SU-DHL-6 (cell line): ENCODE results near the gene MBD4.

Experiments
- H2AFZ ChIP-seq: fragments of 200-600 bp; sonication (generic); 2 replicates; pipeline ENCODE4 v1.6.1; 2014; ENCODE audit warnings: low read depth, mild to moderate bottlenecking, moderate library complexity, mixed read lengths, antibody characterized with exemption, low read length; ENCODE audit not compliant: severe bottlenecking
- H3F3A ChIP-seq: fragments of 200-600 bp; shearing (Covaris generic); 2 replicates; pipeline ENCODE4 v1.6.0; 2016; ENCODE audit warnings: antibody characterized with exemption, mild to moderate bottlenecking; ENCODE audit not compliant: insufficient read depth
- H3K27ac ChIP-seq: fragments of 200-600 bp; sonication (generic); 2 replicates; pipeline ENCODE4 v1.5.1; 2016; ENCODE audit warnings: low read depth, mild to moderate bottlenecking, low read length, moderate library complexity, mixed read lengths
- H3K27me3 ChIP-seq: fragments of 200-600 bp; sonication (generic), shearing (Covaris generic); 2 replicates; pipeline ENCODE4 v1.6.0; 2014; ENCODE audit warnings: mild to moderate bottlenecking, low read length
- H3K36me3 ChIP-seq: fragments of 200-600 bp; sonication (generic); 2 replicates; pipeline ENCODE4 v1.6.1; 2014; ENCODE audit warnings: mild to moderate bottlenecking, low read length, mixed read lengths
- H3K4me2 ChIP-seq: fragments of 300-600, 200-600 bp; shearing (Covaris generic), sonication (generic); 2 replicates; pipeline ENCODE4 v1.6.0; 2014; ENCODE audit warnings: low read length, low read depth, mild to moderate bottlenecking; ENCODE audit not compliant: poor library complexity, severe bottlenecking
- H3K4me3 ChIP-seq: fragments of 200-600 bp; sonication (generic); 2 replicates; pipeline ENCODE4 v1.5.1; 2014; ENCODE audit warnings: antibody characterized with exemption, low read length, mild to moderate bottlenecking, mixed read lengths; ENCODE audit not compliant: insufficient read depth, poor library complexity, severe bottlenecking
- H3K79me2 ChIP-seq: fragments of 200-600 bp; sonication (generic); 2 replicates; pipeline ENCODE4 v1.6.1; 2014; ENCODE audit warnings: mild to moderate bottlenecking, low read length, moderate library complexity; ENCODE audit not compliant: insufficient read depth
- H3K9ac ChIP-seq: fragments of 200-600 bp; sonication (generic); 2 replicates; pipeline ENCODE4 v1.7.0; 2014; ENCODE audit warnings: mild to moderate bottlenecking, low read length
- H3K9me2 ChIP-seq: fragments of 200-600 bp; sonication (generic); replicated peaks from 2 replicates; pipeline ENCODE4 v1.6.1; 2014; ENCODE audit warnings: low read length; ENCODE audit not compliant: insufficient read depth
- H3K9me3 ChIP-seq: fragments of 200-600 bp; sonication (generic); 2 replicates; pipeline ENCODE4 v1.6.1; 2014; ENCODE audit warnings: low read length, mixed read lengths; ENCODE audit not compliant: insufficient read depth
- H4K20me1 ChIP-seq: fragments of 200-600 bp; sonication (generic); 2 replicates; pipeline ENCODE4 v1.6.1; 2014; ENCODE audit warnings: low read depth, mild to moderate bottlenecking, antibody characterized with exemption, low read length, moderate library complexity, mixed read lengths
- CTCF ChIP-seq: fragments of 200-600 bp; sonication (generic); IDR thresholded peaks from one replicate; pipeline ENCODE4 v1.5.1; 2017; ENCODE audit warnings: antibody characterized with exemption, mild to moderate bottlenecking, low read length, moderate library complexity; ENCODE audit not compliant: insufficient read depth, poor library complexity, severe bottlenecking
- EZH2phosphoT487 ChIP-seq: fragments of 200-600 bp; sonication (generic), shearing (Covaris generic); conservative IDR thresholded peaks from 2 replicates; pipeline ENCODE4 v1.6.1; 2018; ENCODE audit warnings: mild to moderate bottlenecking, antibody characterized with exemption, low read length, moderate library complexity, mixed read lengths

The MBD4 gene

DNA sequence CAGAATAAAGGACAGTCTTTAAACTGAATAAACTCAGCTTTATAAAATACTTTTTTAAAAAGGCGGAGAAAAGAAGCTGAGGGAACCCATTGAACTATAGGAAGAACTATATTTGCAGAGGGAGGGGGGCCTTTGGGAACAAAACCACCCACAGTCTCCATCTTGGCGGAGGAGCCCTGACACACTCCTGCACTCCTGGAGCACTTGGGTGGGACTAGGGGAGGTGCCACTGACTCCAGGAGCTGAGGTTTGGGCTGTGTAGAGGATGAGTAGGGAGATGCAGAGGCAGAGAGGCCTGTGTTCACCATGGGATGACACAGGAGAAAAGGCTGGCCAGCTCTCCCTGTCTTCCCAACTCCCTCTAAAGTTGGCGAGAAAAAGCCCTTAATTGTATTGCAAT, 36.1 kb upstream of the MBD4 start:
- TF ChIP-seq CTCF: no peak
- no peak for TF ChIP-seq EZH2phosphoT487
- H3K4me3 ChIP-seq: no peak overlapping the region
- no peaks in the 10 kb centered on the region for H3K9me3 ChIP-seq
- H3K36me3 ChIP-seq: no peaks in the 10 kb centered on the region
- no peak overlapping the region for H3K27ac ChIP-seq
- no peak overlapping the region for H3K4me2 ChIP-seq
- no peaks in the 10 kb centered on the region for H3K9me2 ChIP-seq
- no peak overlapping the region for H3K9ac ChIP-seq
- H3K79me2 ChIP-seq: no peaks in the 10 kb centered on the region
- H3K27me3 ChIP-seq: no peaks in the 10 kb centered on the region
- no peak overlapping the region for H2AFZ ChIP-seq
- H4K20me1 ChIP-seq: no peaks in the 10 kb centered on the region
- H3F3A ChIP-seq: no peaks in the 10 kb centered on the region

DNA sequence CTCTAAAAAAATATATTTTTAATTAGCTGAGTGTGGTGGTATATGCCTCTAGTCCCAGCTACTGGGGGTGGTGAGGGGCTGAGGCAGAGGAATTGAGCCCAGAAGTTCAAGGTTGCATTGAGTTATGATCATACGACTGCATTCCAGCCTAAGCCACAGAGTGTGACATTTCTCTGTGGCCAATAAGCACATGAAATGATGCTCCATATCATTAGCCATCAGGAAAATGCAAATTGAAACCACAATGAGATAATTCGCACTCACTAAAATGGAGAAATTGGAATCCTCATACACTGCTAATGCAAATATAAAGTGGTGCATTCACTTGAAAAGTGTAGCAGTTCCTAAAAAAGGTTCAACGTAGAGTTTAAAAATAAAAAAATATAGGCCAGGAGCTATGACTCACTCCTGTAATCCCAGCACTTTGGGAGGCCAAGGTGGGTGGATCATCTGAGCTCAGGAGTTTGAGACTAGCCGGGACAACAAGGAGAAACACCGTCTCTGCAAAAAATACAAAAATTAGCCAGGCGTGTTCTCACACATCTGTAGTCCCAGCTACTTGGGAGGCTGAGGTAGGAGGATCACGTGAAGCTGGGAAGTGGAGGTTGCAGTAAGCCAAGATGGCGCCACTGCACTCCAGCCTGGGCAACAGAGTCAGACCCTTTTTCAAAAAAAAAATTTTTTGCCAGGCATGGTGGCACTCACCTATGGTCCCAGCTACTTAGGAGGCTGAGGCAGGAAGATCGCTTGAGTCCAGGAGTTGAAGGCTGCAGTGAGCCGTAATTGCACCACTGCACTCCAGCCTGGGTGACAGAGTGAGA, 35.4 kb upstream of the MBD4 start:
- TF ChIP-seq CTCF: no peak
- no peak for TF ChIP-seq EZH2phosphoT487
- Histone ChIP-seq H3K79me2 (no peaks in the 10 kb centered on the region), H3K27ac (no peak overlapping the region), H3K9ac (no peak overlapping the region), H3K4me2 (no peak overlapping the region), H2AFZ (no peak overlapping the region), H3K36me3 (no peaks in the 10 kb centered on the region), H3K9me2 (no peaks in the 10 kb centered on the region), H3K27me3 (no peaks in the 10 kb centered on the region), H4K20me1 (no peaks in the 10 kb centered on the region), H3K4me3 (no peak overlapping the region), H3K9me3 (no peaks in the 10 kb centered on the region), H3F3A (no peaks in the 10 kb centered on the region)

- no peaks in the 10 kb centered on the region for H3K9me2 ChIP-seq
- H3K9ac ChIP-seq: no peak overlapping the region
- TF ChIP-seq EZH2phosphoT487: no peak
- no peak for TF ChIP-seq CTCF
- no peak overlapping the region for H3K4me3 ChIP-seq
- H2AFZ ChIP-seq: no peak overlapping the region
- no peaks in the 10 kb centered on the region for H4K20me1 ChIP-seq
- no peaks in the 10 kb centered on the region for H3K9me3 ChIP-seq
- no peaks in the 10 kb centered on the region for H3K27me3 ChIP-seq
- no peaks in the 10 kb centered on the region for H3F3A ChIP-seq
- no peaks in the 10 kb centered on the region for H3K36me3 ChIP-seq
- no peaks in the 10 kb centered on the region for H3K79me2 ChIP-seq
- no peak overlapping the region for H3K4me2 ChIP-seq
- H3K27ac ChIP-seq: no peak overlapping the region
Measured at GRCh38 chr3:129473769-129474152, 34.0 kb upstream of the MBD4 start.
